Gastrocnemius medialis (tissue), 4 donors: ENCODE measurements around the gene DRC3.

ENCODE experiments used
- CTCF ChIP-seq, 5 experiments: fragments of 450-650 bp in 3 of 5; fragments of 200-600 bp in 2 of 5; sonication (generic) in 2 of 5; IDR thresholded peaks in 4 of 5; conservative IDR thresholded peaks in 1 of 5; 1 replicate in 4 of 5; 2 replicates in 1 of 5; pipeline ENCODE4 v1.5.1; 2016 to 2019; ENCODE audit warnings: antibody characterized with exemption in 5 of 5, mild to moderate bottlenecking in 3 of 5, moderate library complexity in 3 of 5
- POLR2A ChIP-seq, 2 donors: fragments of 450-650 bp; IDR thresholded peaks; one replicate each; pipeline ENCODE4 v1.6.1; 2017; ENCODE audit warnings: antibody characterized with exemption in 2 of 2, mild to moderate bottlenecking in 2 of 2, moderate library complexity in 2 of 2

GRCh38 chr17:17947309-17947708, 25.4 kb upstream of the DRC3 start:
- no peak for TF ChIP-seq POLR2A (IDR thresholded peaks at IDR 0.05)
- TF ChIP-seq CTCF (IDR thresholded peaks at IDR 0.05 in 4 of 5, conservative IDR thresholded peaks at IDR 0.05 in 1 of 5): no peak
